OCI-M1 (cell line): Measurements from ENCODE around the gene NRXN2.

Experiments used
- DNase-seq: peaks from one replicate; lab custom pipeline; 2025; lab: John Stamatoyannopoulos, UW

NRXN2 gene

DNA sequence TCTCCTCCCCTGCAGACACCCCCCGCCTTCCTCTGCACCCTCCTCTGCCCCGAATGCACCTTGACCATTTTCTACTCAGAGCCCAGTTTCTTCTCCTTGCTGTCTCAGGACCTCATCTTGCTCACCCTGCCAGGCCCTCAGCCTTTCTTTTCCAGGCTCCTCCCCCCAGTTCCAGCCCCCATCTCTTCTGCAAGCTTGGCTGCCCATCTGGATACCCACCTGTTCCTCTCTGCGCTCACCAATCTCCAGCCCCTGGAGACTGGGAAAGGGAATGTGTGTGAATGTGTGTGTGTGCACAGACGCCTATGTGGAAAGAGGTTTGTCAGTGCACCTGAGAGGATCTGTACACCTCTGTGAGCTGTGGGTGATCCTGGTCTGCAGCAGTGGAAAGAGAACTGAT, 95.6 kb downstream of the NRXN2 start:
- DNase-seq: no peak

DNA sequence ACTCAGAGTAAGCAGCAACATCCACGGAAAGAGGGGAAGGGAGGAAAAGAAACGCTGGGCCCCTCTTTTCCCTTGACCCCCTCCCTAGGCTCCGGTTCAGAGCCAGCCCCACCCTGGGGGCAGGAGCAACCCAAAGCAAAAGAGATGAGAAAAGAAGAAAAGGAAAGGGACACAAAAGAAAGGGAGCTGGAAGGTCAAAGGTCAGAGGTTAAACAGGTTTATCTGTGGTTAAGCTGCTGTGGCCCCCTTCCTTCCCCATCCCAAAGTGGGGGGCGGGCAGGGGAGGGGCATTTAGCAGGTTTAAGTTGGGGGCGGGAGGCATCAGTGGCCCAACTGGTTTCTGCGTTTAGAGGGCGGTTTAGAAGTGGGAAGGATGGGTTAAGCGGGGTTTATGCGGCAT, 96.4 kb downstream of the NRXN2 start:
- no peak for DNase-seq

DNA sequence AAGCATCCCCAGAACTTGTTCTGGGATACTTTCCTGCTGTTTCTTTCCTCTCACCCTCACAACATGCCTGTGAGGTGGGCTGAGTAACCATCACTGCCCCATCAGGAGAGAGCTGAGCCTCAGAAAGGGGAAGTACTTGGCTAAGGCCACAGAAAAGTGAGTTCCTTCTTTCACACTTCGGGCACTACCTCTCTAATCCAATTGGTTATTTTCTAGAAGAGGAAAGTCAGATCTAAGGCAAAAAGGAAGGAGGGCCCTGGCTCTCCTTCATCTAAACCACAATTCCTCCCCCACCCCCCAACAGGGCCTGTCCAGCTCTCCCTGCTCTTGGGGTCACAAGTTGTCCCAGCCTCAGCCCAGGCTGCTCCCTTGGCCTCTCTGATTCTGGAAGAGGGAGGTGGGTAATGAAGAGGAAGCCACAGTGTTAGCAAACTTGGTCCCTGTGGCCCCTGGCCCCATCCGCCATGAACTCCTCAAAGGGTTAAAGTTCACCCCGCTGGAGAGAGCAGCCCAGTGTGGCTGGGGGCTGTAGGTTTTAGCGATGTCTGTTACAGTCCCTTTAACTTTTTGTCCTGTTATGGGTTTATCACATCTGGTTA, 98.0 kb downstream of the NRXN2 start:
- DNase-seq: peak; percentile 92

DNA sequence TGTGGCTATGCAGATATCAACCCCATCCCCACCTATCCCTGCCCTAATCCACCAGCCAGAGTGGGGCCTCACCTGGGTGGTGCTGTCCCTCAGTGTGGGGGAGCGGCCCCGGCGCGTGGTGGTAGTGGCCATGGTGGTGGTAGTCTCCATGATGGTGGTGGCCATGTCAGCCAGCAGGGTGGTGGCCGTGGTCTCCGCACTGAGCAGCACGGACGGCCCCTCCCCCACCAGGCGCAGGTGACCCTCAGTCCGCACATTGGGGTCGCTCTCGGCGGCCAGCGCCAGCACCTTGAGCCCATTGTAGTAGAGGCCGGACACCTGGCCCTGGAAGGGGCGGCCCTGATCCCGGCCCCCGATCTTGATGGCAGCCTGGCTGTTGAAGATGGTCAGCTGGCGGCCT, 100.3 kb downstream of the NRXN2 start:
- DNase-seq: no peak

DNA sequence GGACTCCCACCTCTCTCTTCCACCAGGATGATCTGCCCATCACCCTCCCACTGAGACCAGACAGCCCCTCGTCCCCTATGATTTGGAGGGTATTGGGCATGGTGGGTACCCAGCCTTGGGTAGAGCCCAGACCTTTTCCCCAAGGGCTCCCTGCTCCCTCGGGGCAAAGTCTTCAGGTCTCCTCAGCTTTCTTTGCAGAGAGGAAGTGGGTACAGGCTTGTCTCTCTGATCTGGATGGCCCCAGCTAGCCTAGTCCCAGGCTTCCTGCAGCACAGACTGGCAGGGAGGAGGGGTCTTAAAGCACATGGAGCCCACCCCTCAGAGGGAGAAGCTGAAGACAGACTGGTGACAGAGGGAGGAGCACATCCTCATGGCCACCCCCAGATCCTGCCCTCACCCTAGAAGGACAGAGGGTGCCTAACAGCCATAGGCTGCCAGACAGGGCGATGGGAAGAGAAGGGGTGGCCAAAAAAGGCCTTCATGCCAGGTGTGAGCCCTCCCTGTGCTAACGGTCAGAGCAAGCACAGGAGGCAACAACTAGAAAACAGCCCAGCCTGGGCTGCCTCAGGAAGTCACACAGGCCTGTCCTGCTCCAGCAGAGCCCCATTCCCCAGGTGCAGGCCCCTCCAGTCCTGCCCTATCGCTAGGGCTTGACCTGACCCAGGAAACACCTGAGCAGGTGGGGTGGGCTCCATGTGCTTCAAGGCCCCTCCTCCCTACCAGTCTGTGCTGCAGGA, 101.5 kb downstream of the NRXN2 start:
- no peak for DNase-seq

DNA sequence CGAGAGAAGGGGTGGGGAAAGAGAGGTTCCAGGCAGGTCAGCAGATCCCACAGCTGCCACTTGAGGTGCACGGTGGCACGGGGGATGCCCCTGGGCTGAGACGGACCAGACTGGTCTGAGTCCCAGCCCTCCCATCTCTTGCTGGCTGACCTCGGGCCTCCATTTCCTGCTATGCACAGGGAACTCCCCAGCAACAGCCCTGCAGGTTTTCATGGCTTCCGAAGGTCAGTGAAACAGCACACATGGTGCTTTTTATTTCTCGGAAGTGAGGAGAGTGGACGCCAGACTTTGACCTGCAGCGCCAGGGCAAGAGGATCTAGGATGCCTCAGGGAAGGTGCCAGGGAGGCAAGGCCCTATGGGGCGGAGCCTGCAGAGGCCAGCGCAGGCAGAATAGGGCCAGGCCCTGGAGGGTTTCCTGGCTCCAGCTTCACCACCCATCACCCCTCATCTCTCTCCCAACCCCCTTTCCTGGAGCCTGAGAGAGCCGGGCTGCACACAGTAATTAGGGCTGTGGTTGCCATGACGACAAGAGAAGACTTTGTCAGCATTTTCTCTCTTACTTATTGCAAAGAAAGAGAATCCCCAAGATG, 102.5 kb downstream of the NRXN2 start:
- no peak for DNase-seq

DNA sequence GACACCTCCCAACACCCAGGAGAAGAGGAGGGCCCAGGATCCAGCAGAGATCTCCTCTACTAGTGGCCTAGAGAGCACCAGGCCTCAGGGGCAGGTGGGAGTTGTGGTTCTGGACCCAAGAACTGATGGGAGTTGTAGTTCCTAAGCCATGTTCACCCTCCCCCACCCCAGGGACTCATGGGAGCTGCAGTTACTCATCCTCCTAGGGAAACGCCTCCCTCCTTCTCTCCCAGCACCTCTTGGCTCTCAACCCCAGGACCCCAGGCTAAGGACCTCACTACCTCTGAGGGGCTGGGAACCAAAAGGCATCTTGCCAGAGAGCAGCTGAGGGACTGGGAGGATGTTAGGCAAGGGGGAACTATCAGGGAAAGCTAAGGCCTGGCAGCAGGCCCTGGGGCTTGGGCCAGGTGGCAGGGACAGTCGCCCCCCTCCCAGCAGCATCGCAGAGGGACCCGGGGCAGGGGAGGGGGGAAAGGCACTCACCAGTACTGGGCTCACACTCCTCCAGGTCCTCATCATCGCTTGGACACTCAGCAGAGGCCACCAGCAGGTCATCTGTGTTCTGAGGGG, 103.1 kb downstream of the NRXN2 start:
- peak; percentile 40 for DNase-seq

DNA sequence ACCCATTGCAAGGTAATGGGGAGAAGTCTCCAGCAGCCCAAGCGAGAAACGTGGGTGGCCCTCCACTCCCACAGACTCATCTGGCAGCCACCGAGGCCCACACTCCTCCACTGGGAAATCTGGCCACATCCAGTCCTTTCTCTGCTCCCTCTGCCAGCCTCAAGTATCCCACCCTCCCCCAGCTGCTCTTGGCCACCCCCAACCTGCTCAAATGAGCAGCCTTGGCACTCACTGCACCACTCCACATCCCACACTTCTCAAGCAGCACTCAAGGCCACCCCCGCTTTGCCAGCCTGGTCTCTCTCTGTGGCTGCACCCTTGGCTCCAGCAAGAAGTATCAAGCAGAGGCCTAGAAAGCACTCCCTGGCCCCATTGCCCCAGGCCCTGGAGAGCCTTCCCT, 103.8 kb downstream of the NRXN2 start:
- no peak for DNase-seq

DNA sequence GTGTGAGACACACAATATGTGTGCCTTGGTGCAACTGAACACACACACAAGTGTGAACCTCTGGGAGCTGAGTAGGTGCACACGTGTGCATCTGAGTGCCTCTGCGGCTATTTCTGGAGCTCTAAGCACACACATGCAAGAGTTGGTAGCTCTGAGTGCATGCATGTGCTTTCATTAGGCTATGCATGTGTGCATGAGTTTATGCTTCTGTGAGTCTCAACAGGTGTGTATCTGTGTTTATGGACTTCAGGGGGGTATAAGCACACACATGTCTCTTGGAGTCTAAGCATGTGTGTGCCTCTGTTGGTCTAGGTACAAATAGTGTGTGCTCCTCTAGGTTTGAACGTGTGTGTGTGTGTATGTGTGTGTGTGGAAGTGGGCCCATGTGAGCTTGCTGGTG, 106.2 kb downstream of the NRXN2 start:
- no peak for DNase-seq

DNA sequence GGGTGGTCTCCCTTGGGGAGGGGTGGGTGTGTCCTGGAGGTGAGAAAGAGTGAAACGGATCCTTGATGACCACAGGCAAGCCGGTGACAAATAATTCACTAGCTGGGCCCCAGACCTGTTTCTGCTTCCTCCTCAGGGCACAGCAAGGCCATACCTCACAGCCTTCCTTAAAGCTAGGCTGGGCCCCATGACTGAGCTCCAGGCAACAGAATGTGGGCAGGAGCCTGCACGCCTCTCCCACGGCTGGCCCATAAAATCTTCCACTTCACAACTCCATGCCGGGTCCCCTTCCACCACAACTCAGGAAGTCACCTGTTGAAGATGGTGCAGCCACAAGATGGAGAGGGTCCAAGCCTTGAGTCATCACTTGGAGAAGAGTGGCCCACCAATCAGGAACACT, 108.1 kb downstream of the NRXN2 start:
- DNase-seq: no peak

DNA sequence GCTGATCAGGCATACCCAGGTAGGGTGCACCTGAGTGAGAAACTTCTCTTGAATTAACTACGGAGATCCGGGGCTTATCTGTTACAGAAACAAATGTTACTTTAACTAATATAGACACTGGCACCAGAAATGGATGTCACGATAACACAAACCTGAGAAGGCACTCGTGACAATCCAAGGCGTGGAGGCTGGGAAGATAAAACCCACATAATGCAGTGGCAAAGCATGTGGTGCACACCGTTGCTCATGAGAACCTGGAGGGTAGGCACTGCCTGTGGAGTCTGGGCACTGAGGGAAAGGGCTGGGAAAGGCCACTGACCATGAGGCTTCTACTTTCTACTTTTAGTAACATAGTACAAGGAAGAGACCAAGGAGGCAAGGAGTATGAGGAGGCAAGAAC, 109.3 kb downstream of the NRXN2 start:
- no peak for DNase-seq

DNA sequence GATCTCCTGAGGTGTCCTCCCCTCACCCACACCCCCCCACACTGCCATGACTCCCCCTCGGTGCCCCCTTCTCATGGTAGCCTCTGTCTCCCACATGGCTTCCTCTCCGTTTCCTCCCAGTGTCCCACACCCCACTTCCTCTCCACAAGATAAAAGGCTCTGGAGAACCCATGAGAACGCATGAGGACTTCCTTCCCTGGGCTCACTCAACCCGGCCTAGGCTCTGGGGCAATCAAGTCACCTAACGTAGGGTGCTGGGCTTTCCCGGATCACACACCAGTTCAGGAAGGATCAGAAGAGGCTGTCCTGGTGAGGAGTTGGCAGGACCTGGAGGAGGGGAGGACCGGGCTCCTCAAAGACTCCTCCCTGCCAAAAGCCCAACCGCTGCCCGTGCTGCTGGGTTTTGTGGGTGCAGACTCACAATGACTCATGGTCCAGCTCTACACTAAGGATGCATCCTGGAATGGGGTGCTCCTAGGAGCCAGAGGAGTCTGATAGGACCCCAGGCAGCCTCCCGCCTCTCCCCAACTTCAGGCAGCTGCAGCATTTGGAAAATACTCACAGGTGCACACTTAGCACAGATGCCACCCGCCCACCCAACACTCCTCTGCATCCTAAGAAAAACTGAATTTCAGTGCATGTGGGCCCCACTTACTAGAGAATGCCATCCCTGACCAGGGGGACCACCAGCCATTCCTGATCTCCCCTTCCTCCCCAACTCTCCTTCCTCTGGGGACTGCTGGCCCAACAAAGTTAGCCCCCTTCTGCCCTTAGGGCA, 110.9 kb downstream of the NRXN2 start:
- DNase-seq: no peak

DNA sequence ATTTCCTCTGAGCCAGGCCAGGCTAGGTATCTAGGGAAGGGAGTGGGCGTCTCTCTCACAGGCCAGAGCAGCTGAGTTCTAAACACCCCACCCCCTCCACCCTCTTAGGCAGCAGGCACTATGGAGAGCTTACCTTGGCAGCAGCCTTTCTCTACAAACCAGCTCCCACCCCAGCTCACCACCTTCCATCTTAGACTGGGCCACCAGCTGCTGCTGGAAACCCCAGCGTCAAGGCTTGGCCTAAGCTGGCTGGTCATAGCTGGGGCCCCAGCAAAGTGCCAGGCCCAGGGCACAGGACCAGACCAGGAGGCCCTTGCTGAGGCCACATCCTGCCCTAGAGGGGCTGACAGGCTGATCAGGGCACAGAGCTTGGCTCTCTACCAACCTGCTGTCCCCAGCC, 111.8 kb downstream of the NRXN2 start:
- DNase-seq: no peak

DNA sequence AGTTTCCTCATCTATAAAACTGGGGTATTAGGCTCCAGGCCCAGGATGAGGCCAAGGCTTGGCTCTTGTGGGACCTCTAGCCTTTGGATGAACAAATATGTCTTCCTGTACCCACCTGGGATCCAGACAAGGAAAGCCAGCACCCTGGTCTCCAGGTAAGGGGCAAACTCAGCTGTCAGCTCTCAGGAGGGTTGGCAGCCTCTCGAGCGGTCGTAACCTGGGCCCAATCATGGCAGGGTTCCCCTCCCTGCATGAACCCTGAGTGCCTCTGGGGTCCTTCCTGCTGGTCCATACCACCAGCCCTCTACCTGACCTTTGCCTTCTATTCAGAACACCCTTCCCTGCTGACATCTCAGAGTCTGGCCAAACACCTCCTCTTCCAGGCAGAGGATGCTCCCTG, 112.4 kb downstream of the NRXN2 start:
- DNase-seq: no peak

DNA sequence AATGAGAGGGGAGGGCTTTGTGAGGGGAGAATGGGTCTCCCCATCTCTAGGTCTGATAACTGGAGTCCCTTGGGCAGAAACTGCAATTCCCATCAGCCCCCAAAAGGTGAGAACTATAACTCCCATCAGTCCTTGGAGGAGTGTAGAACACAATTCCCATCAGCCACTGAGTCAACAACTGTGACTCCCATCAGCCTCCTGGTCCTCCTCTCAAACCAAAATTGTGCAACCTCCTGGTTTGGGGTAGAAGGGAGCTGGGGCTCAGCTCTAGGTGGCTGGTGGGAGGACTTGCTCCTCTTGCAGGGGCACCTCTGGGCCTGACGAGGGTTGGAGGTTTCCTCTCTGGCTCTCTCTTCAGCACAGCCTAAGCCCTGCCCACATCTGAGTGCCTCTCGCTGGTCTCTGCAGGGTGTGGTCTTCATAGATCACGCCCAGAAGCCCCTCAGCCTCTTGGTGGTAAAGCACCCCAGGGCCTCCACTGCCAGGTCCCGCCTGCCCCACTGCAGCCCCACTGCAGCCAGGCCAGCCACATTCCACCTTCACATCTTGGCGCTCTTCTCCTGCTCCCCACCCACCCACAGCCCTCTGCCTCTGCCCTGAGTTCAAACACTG, 113.5 kb downstream of the NRXN2 start:
- DNase-seq: peak; percentile 43

DNA sequence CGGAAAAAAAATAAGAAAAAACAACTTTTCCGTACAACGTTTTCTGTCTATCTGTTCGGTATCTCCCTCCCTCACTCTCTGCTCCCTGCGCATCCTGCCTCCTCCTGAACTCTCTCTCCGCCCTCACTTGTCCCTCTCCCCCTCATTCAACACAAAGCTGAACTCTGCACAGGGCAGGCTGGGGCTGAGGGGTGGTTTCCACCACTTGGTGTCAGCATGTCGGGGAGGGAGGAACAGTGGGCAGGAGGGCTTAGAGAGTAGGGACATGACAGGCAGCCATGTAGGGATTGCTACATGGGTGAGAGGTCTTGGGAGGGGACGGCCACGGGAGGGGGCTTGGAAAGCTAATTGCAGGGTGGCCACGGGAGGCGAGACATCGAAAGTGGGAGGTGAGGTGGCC, 114.4 kb downstream of the NRXN2 start:
- no peak for DNase-seq

DNA sequence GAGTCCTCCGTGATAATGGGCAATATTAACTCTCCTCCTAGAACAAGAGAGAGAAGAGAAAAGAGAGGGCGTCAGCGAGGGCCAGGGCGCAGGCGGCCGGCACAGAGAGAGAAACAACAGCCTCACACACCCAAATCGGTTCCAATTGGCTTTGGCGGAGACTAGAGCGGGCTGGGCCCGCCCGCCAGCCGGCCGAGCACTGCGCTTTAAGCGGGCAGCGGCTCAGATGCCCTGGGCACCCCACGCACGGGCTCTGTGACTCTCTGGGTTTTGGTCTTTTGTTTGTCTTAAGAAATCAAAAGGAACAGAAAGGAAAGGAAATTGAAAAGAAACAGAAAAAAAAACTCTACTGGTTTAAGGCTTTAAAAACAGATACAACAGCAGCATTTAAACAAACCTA, 115.0 kb downstream of the NRXN2 start:
- no peak for DNase-seq

DNA sequence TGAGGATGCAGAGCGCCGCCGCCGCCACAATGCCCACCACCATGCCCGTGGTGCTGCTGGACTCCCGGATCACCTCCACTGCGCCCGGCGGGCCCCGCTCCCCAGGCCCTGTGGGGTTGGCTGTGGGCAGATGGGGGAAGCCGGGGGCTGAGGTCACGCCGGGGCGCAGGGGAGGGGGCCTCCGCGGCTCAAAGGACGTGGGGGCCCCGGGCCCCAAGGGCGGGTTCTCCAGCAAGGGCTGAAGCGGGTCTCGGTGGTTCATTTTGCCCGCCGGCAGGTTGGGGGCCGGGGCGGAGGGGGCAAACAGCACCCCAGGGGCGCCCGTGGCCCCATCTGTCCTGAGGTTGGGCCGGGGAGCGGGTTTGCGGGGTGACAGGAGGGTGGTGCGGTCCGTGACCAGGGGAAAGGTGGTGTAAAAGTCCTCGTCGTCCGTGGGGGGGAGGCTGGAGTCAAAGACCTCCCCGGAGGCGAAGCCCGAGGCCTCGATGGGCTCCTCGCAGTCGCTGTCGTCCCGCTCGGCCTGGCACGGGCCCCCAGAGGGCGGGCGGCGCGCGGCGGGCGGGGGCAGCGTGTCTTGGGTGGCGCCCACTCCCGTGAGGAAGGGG, 115.5 kb downstream of the NRXN2 start:
- no peak for DNase-seq

DNA sequence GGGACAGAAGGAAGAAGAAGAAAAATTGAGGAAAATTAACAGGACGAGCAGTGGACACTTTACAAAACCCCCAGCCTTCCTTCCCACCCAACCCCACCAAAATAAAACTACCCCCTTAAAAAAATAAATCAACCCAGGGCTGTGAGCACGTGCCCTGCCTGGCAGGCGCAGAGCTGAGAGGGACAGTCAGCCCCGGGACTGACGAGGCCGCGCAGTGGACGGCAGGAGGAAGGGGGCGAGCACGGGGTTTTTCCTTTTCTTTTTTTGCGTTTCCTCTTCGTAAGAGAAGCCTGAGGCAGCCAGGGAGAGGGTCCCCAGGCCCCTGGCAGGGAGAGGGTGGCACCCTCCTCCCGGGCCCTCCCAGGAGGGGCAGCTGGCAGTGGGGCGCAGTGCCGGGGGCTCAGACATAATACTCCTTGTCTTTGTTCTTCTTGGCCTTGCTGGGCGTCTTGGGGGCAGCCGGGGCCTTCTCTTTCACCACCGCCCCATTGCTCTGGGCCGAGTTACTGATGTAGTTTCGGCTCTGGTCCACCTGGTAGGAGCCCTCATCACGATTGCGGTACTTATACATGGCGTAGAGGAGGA, 116.1 kb downstream of the NRXN2 start:
- no peak for DNase-seq

DNA sequence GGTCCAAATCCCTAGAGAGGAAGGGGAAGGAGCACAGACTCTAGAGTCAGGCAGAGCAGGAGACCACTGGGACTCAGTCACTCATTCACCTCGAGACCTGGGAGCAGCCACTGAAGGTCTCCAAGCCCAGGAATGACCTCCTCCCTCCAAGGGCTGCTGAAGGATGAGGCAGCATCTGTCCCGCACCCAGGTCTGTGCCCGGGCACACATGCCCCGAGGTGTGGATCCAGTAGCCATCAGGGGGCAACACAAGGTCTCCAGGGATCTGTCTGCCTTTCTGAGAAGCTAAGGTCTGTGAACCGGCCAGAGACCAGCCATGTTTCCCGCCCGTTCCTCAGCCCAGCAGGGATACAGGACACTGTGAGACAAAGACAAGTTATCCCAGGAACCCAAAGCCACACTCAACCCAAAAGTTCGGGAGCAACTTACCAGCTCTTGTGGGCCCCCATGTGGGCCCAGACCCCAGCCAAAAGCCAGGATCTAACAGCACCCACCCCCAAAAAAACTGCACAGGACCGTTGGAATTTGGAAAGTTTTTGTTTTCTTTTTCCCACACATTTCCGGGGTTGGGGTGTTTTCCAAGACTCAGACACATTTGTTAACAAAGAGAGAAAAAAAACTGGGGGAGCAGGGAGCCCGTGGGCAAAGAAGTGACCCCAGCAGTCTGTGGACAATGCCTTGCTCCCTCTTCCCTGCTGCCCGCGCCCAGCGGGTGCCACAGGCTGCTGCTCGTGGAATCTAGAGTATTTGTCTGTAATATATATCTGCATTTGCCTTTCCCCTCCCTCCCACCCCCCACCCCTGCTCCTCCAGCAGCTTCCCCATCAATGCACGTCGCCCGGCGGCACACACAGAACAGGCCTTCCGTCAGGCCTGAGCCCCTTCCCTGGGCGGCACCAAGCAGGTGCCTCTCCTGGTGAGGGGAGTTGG, 117.1 kb downstream of the NRXN2 start:
- DNase-seq: no peak
